Osteocyte (in vitro differentiated cells): ENCODE measurements around the gene TPRA1. TPM values are rescaled to one million over a fixed set of nuclear protein-coding genes. Genes with fewer than 3 reads are reported as not detected.

Experiments used
- DNase-seq: peaks from one replicate; pipeline ENCODE4 v3.0.0; 2021; ENCODE audit warnings: mixed read lengths; ENCODE audit not compliant: unreplicated experiment; ENCODE audit errors: extremely low spot score
- H3K27ac Mint-ChIP-seq: one replicate; pipeline ENCODE4 v1.8.0; 2021; ENCODE audit warnings: mild to moderate bottlenecking, mixed read lengths; ENCODE audit not compliant: unreplicated experiment
- H3K27me3 Mint-ChIP-seq: one replicate; pipeline ENCODE4 v1.8.0; 2021; ENCODE audit warnings: mixed read lengths; ENCODE audit not compliant: unreplicated experiment
- H3K36me3 Mint-ChIP-seq: one replicate; pipeline ENCODE4 v1.8.0; 2021; ENCODE audit warnings: mixed read lengths; ENCODE audit not compliant: unreplicated experiment
- H3K4me1 Mint-ChIP-seq: one replicate; pipeline ENCODE4 v1.8.0; 2021; ENCODE audit warnings: mixed read lengths; ENCODE audit not compliant: unreplicated experiment
- H3K4me3 Mint-ChIP-seq: one replicate; pipeline ENCODE4 v1.8.0; 2021; ENCODE audit warnings: mild to moderate bottlenecking, moderate library complexity, mixed read lengths; ENCODE audit not compliant: unreplicated experiment
- H3K9me3 Mint-ChIP-seq: one replicate; pipeline ENCODE4 v1.8.0; 2021; ENCODE audit warnings: mixed read lengths; ENCODE audit not compliant: unreplicated experiment
- total RNA-seq: library from RNA; stranded (reverse); gene quantifications from 2 replicates; pipeline ENCODE4 v1.2.1, GENCODE V29; 2021
- TF ChIP-seq, protein P1 (sequence below): fragments of 200-600 bp; sonication (generic); IDR thresholded peaks from 2 replicates; pipeline ENCODE4 v1.5.0; 2021; ENCODE audit warnings: antibody characterized with exemption, mild to moderate bottlenecking, moderate library complexity

Gene TPRA1
- total RNA-seq, 1 donor from 2014 or later = 49.7 TPM

DNA sequence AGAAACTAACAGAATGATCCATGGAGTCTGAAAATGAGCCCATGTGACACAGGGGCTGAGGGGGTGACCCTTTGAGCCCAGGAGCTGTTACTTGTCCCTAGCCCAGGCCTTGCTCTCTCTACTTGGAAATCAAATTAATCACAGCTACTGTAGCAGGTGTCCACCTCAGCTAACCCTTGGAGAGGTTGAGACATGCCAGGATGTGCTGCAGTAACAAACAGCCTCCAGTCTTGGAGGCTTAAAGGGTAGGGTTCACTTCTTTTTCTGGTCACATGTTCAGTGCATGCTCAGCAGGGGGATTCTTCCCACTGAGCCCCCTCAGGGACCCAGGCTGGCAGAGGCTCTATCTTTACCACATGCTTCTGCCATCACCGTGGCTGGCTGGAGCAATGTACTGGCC is 21.4 kb downstream of the TPRA1 start:
- no peak overlapping the region for H3K4me3 Mint-ChIP-seq
- TF ChIP-seq, protein P1, sequence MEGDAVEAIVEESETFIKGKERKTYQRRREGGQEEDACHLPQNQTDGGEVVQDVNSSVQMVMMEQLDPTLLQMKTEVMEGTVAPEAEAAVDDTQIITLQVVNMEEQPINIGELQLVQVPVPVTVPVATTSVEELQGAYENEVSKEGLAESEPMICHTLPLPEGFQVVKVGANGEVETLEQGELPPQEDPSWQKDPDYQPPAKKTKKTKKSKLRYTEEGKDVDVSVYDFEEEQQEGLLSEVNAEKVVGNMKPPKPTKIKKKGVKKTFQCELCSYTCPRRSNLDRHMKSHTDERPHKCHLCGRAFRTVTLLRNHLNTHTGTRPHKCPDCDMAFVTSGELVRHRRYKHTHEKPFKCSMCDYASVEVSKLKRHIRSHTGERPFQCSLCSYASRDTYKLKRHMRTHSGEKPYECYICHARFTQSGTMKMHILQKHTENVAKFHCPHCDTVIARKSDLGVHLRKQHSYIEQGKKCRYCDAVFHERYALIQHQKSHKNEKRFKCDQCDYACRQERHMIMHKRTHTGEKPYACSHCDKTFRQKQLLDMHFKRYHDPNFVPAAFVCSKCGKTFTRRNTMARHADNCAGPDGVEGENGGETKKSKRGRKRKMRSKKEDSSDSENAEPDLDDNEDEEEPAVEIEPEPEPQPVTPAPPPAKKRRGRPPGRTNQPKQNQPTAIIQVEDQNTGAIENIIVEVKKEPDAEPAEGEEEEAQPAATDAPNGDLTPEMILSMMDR = no peak
- no peaks in the 10 kb centered on the region for H3K4me1 Mint-ChIP-seq
- H3K36me3 Mint-ChIP-seq = peaks cover 26% of the 10 kb centered on the region
- H3K9me3 Mint-ChIP-seq = no peaks in the 10 kb centered on the region
- H3K27me3 Mint-ChIP-seq = no peaks in the 10 kb centered on the region
- DNase-seq = no peak
- no peak overlapping the region for H3K27ac Mint-ChIP-seq

DNA sequence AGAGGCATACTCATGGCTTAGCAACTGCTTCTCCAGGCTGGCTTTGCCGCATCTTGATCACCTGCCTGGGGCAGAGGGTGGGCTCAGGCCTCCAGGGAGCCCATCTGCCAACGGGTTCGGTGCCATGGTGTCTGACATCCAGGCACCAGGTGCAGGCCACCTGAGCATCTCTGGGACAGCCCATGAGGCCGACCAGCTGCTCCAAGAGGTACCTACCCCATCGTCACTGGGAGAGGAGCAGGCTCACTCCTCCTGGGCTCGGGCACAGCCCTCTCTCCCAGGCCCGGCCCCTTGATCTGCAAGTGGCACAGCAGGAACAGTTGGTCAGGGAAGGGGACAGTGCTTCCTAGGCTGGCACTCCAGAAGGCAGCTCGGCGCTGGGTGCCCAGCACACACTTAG is 21.9 kb downstream of the TPRA1 start:
- Mint-ChIP-seq H3K36me3 (peaks cover 24% of the 10 kb centered on the region), H3K27ac (no peak overlapping the region), H3K27me3 (no peaks in the 10 kb centered on the region), H3K9me3 (no peaks in the 10 kb centered on the region), H3K4me3 (no peak overlapping the region), H3K4me1 (no peaks in the 10 kb centered on the region)
- no peak for DNase-seq
- TF ChIP-seq, protein P1 = no peak

DNA sequence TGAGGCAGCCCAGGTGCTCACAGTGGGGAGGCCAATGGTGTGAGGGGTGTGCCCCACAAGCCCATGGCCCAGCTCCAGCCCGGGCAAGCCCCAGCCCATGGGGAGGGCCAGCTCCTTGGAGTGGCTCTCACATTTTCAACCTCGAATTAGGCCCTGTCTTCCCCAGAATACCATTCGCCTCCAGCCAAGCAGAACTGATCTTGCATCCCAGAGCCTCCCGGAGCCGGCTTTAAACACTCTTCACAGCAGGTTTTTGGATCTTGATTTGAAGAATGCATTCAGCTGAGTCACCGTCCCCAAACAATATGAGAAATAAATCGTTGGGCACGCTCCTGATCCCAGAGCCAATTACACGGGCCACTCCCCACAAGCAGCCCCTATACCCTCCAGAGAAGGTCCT is 23.7 kb downstream of the TPRA1 start:
- no peaks in the 10 kb centered on the region for H3K4me1 Mint-ChIP-seq
- TF ChIP-seq, protein P1 = no peak
- no peaks in the 10 kb centered on the region for H3K27me3 Mint-ChIP-seq
- H3K36me3 Mint-ChIP-seq = peaks cover 16% of the 10 kb centered on the region
- H3K9me3 Mint-ChIP-seq = no peaks in the 10 kb centered on the region
- no peak overlapping the region for H3K4me3 Mint-ChIP-seq
- no peak overlapping the region for H3K27ac Mint-ChIP-seq
- no peak for DNase-seq

DNA sequence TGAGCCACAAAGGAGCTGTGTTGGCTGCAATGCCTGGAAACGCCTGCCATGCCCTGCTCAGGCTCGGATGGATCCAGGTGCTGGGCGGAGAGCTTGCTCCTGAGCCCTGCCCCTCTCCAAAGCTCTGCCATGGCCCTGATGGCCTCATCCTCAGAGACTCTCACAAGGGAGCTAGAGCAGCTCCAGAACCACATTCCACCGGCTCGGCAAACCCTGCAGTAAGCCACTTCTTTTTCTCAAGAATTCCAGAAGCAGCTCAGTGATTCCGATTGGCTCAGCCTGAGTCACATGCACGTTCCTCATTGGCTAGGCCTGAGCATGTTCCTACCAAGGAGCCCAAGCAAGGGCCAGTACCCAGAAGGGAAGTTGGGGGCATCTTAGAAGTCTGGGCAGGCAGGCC is 24.8 kb downstream of the TPRA1 start:
- no peaks in the 10 kb centered on the region for H3K9me3 Mint-ChIP-seq
- H3K27me3 Mint-ChIP-seq = no peaks in the 10 kb centered on the region
- no peak overlapping the region for H3K27ac Mint-ChIP-seq
- no peak overlapping the region for H3K4me3 Mint-ChIP-seq
- peaks cover 6% of the 10 kb centered on the region for H3K36me3 Mint-ChIP-seq
- TF ChIP-seq, protein P1 = no peak
- no peaks in the 10 kb centered on the region for H3K4me1 Mint-ChIP-seq
- no peak for DNase-seq

DNA sequence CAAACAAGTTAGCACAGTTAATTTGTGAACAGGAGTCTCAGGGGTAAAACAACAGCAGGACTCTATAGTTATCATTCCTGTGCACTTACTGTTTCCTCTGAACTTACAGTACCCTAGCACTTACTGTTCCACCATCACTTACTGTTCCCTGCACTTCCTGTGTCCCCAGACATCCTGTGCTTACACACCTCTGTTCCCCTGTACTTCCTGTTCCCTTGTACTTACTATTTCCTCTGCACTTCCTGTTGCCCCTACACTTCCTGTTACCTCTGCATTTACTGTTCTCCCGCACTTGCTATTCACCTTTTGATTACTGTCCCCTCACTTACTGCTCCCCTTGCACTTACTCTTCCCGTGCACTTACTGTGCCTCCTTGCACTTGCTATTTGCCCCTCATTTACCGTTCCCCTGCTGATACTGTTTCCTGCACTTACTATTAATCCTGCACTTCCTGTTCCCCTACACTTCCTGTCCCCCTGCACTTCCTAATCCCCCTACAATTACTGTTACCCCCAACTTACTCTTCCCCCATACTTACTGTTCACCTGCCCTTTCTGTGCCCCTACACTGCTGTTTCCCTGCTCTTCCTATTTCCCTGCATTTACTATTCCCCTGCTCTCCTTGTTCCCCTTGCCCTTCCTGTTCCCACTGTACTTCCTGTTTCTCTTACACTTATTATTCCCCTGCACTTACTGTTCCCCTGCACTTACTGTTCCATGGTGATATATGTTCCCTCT is 30.3 kb downstream of the TPRA1 start:
- no peaks in the 10 kb centered on the region for H3K4me1 Mint-ChIP-seq
- H3K4me3 Mint-ChIP-seq = no peak overlapping the region
- no peak for DNase-seq
- H3K27ac Mint-ChIP-seq = no peak overlapping the region
- peaks cover 4% of the 10 kb centered on the region for H3K27me3 Mint-ChIP-seq
- H3K9me3 Mint-ChIP-seq = no peaks in the 10 kb centered on the region
- H3K36me3 Mint-ChIP-seq = no peaks in the 10 kb centered on the region
- TF ChIP-seq, protein P1 = no peak
